HepG2 (cell line): ENCODE results near the gene MZF1. TPM values are rescaled to one million over a fixed set of nuclear protein-coding genes. Genes with fewer than 3 reads are reported as not detected.
A peak's percentile ranks its signal among the peaks of the same experiment; 100 is the strongest.

ENCODE experiments used
- ATAC-seq: fragments of 200-7000 bp; cut with Tn5 transposase; 3 replicates; pipeline ENCODE4 v1.9.1; 2020; ENCODE audit warnings: mild to moderate bottlenecking, moderate library complexity
- BruUV-seq: library from RNA; stranded (reverse); fragments of 400-500 nt; replicated peaks from 2 replicates; lab custom pipeline; 2021; lab: Mats Ljungman, UMichigan
- CTCF ChIA-PET: fragments of 300-600 bp; formaldehyde crosslinking; extraction: SDS; loops from one replicate; lab custom pipeline; 2021; ENCODE audit warnings: low total read pairs, inconsistent platforms, low intra/inter-chr PET ratio; lab: Yijun Ruan, JAX
- POLR2A ChIA-PET: fragments of 350-600 bp; sonication (Branson Sonifier 250); formaldehyde crosslinking; loops from one replicate; lab custom pipeline; 2020; ENCODE audit warnings: antibody characterized with exemption, inconsistent platforms; lab: Yijun Ruan, JAX
- DNase-seq: peaks from one replicate; pipeline ENCODE4 v3.0.0-alpha.2; 2015; ENCODE audit warnings: low spot score
- FAIRE-seq: peaks from 3 replicates; lab custom pipeline; 2011; peaks lifted over from hg19 to GRCh38; lab: Jason Lieb, UNC
- H2AFZ ChIP-seq: one replicate; pipeline ENCODE4 v1.6.1; 2011; ENCODE audit warnings: low read length, inconsistent platforms
- H3K27ac ChIP-seq: fragments of 300-600 bp; 3 replicates; pipeline ENCODE4 v1.8.0; 2011; ENCODE audit warnings: mixed run types, mild to moderate bottlenecking, mixed read lengths, low read length, inconsistent platforms; ENCODE audit not compliant: insufficient read depth; ENCODE audit errors: extremely low read length
- H3K27me3 ChIP-seq, 2 experiments: fragments of 200-600 bp in 1 of 2; 2 replicates in 1 of 2; 3 replicates in 1 of 2; pipeline versions ENCODE4 v1.6.0 to v1.8.0; 2011; ENCODE audit warnings: low read length in 2 of 2, mild to moderate bottlenecking in 2 of 2, moderate library complexity in 2 of 2, inconsistent platforms in 1 of 2; ENCODE audit not compliant: insufficient read depth in 2 of 2, control insufficient read depth in 1 of 2
- H3K36me3 ChIP-seq, 2 experiments: fragments of 200-600 bp in 1 of 2; replicated peaks in 1 of 2; 2 replicates in 1 of 2; 3 replicates in 1 of 2; pipeline versions ENCODE4 v1.5.1 to v1.8.0; 2011; ENCODE audit warnings: low read length in 2 of 2, inconsistent platforms in 1 of 2; ENCODE audit not compliant: insufficient read depth in 2 of 2, control insufficient read depth in 1 of 2
- H3K4me1 ChIP-seq: 2 replicates; pipeline ENCODE4 v1.5.1; 2012; ENCODE audit warnings: low read length, inconsistent platforms; ENCODE audit not compliant: insufficient read depth
- H3K4me2 ChIP-seq: 2 replicates; pipeline ENCODE4 v1.6.0; 2011; ENCODE audit warnings: low read depth, low read length, inconsistent platforms
- H3K4me3 ChIP-seq, 3 experiments: fragments of 200-600 bp in 1 of 3; sonication (generic), shearing (Covaris generic) in 1 of 3; replicated peaks in 1 of 3; 2 replicates each; pipeline ENCODE4 v1.5.1; 2011 to 2016; ENCODE audit warnings: low read length in 3 of 3, inconsistent platforms in 2 of 3, low read depth in 2 of 3, mild to moderate bottlenecking in 2 of 3, control low read depth in 1 of 3, mixed read lengths in 1 of 3; ENCODE audit not compliant: insufficient read depth in 1 of 3
- H3K79me2 ChIP-seq: one replicate; pipeline ENCODE4 v1.6.1; 2011; ENCODE audit warnings: low read length, inconsistent platforms; ENCODE audit not compliant: insufficient read depth
- H3K9ac ChIP-seq: 2 replicates; pipeline ENCODE4 v1.6.0; 2011; ENCODE audit warnings: mild to moderate bottlenecking, low read depth, low read length, inconsistent platforms; ENCODE audit not compliant: insufficient read depth
- H3K9me3 ChIP-seq: 2 replicates; pipeline ENCODE4 v1.5.1; 2012; ENCODE audit warnings: mild to moderate bottlenecking, low read length
- H4K20me1 ChIP-seq: 2 replicates; pipeline ENCODE4 v1.6.0; 2011; ENCODE audit warnings: inconsistent platforms, mild to moderate bottlenecking, low read length, moderate library complexity; ENCODE audit not compliant: insufficient read depth
- MAFF ChIP-seq: IDR thresholded peaks from 2 replicates; pipeline ENCODE4 v1.6.1; 2011; ENCODE audit warnings: low read depth, low read length, improper control_type of control experiment
- MAFK ChIP-seq, 2 experiments: IDR thresholded peaks in 1 of 2; conservative IDR thresholded peaks in 1 of 2; 2 replicates each; pipeline ENCODE4 v1.6.1; 2011; ENCODE audit warnings: improper control_type of control experiment in 2 of 2, low read length in 2 of 2
- ZNF274 ChIP-seq: sonication (generic); formaldehyde crosslinking; IDR thresholded peaks from 2 replicates; pipeline ENCODE4 v1.5.1; 2020; ENCODE audit warnings: mild to moderate bottlenecking, missing genetic modification reagents
- ZSCAN30 ChIP-seq: sonication (generic); formaldehyde crosslinking; IDR thresholded peaks from 2 replicates; pipeline ENCODE4 v1.5.0; 2020; ENCODE audit warnings: mild to moderate bottlenecking, missing genetic modification reagents
- WGBS: methylation state at CpG from one replicate; pipeline ENCODE4 v1.1.6; 2017; ENCODE audit warnings: low lambda C conversion rate; 5-methylcytosine and 5-hydroxymethylcytosine counted together
- in situ Hi-C: cut with HindIII; loops from 2 replicates; pipeline ENCODE4 v1.10.0; 2017; ENCODE audit warnings: low pct_unique_long_range_greater_than_20kb; ENCODE audit not compliant: extremely low pct_ligation_motif_present
- intact Hi-C: fragments of 100-400 bp; cut with micrococcal nuclease; formaldehyde crosslinking; loops from one replicate; pipeline ENCODE4 v1.10.0; 2022; ENCODE audit not compliant: unreplicated experiment
- polyA plus RNA-seq, 8 experiments: library from polyadenylated mRNA; depleted of rRNA in 3 of 8; stranded (reverse) in 7 of 8; unstranded in 1 of 8; fragments of >200 nt; fragmentation: Illumina TruSeq in 4 of 8; extraction: Trizol in 4 of 8; gene quantifications; 2 replicates each; pipeline versions ENCODE4 v1.2.1 to v1.2.3, GENCODE V29; 2011 to 2016; ENCODE audit warnings: low read depth in 4 of 8, missing spikeins in 1 of 8, mixed read lengths in 1 of 8; ENCODE audit not compliant: insufficient read depth in 1 of 8
- total RNA-seq, 5 experiments: library from RNA; depleted of rRNA; stranded (reverse); fragments of >200 nt; fragmentation: Illumina TruSeq; extraction: Trizol; gene quantifications; 2 replicates each; pipeline ENCODE4 v1.2.3, GENCODE V29; 2016; ENCODE audit warnings: low read depth in 1 of 5

The MZF1 gene
- total and polyA plus RNA-seq, 2 of the 13 experiments (the other 11 are each of a cell fraction or from before 2014, with no cell fraction given), result 3.1 to 8.1 TPM

GRCh38 chr19:58531034-58531840 is 41.9 kb downstream of the MZF1 start:
- Histone ChIP-seq H3K27me3 (no peaks in the 10 kb centered on the region; a peak in 1 of 5 replicates), H3K9ac (no peak overlapping the region), H3K9me3 (no peaks in the 10 kb centered on the region), H3K79me2 (no peaks in the 10 kb centered on the region), H2AFZ (no peak overlapping the region), H3K4me3 (no peak overlapping the region), H3K4me1 (peaks cover 15% of the 10 kb centered on the region; the same call in 1 of the 2 replicates), H3K36me3 (no peaks in the 10 kb centered on the region), H4K20me1 (no peaks in the 10 kb centered on the region), H3K27ac (no peak overlapping the region), H3K4me2 (no peak overlapping the region)
- FAIRE-seq (no peak), ATAC-seq (no peak), DNase-seq (no peak)
- in situ Hi-C loops (no loop called here), intact Hi-C loops (no loop called here)
- BruUV-seq, result no TSS peak
- WGBS, result 35% methylated on average over 10 of the region's 10 CpGs
- ChIA-PET POLR2A (interaction anchor here (1.2 to 1.9 kb wide), 2 partner anchors 12 to 17 kb away, joined by 3 to 8 read pairs; partner anchors contain the start of gene TRIM28), CTCF (no interaction called here)
- no peak for TF ChIP-seq ZSCAN30 (CRISPR knock-in tag)

GRCh38 chr19:58529405-58529804 is 43.7 kb downstream of the MZF1 start:
- in situ Hi-C loops (no loop called here), intact Hi-C loops (no loop called here)
- H3K27ac ChIP-seq, result no peak overlapping the region
- H4K20me1 ChIP-seq, result no peaks in the 10 kb centered on the region
- H3K9ac ChIP-seq, result no peak overlapping the region
- DNase-seq (no peak), FAIRE-seq (no peak), ATAC-seq (no peak)
- no peak overlapping the region for H3K4me3 ChIP-seq
- ChIA-PET CTCF (no interaction called here), POLR2A (interaction anchor here (0.8 kb wide), 1 partner anchor 14 kb away, joined by 3 read pairs; the partner anchor contains the start of gene TRIM28)
- 8% methylated on average over 2 of the region's 3 CpGs for WGBS
- H3K4me2 ChIP-seq, result no peak overlapping the region
- H3K27me3 ChIP-seq, result peaks cover 0 to 1% of the 10 kb centered on the region in 2 experiments; a peak in 1 of 5 replicates
- H2AFZ ChIP-seq, result no peak overlapping the region
- TF ChIP-seq ZNF274 (CRISPR knock-in tag) (no peak), MAFF (0 out of 2 replicates have a peak, but pooled peaks have one; percentile 25), MAFK (conservative IDR thresholded peaks at IDR 0.05 in 1 of 2, IDR thresholded peaks at IDR 0.05 in 1 of 2; ENCODE audit: low read length in 2 of 2) (peak; percentile 40 to 72; a peak in 2 of 4 replicates)
- no TSS peak for BruUV-seq
- H3K79me2 ChIP-seq, result no peaks in the 10 kb centered on the region
- H3K4me1 ChIP-seq, result peaks cover 10% of the 10 kb centered on the region; the same call in 1 of the 2 replicates
- H3K36me3 ChIP-seq, result no peaks in the 10 kb centered on the region
- H3K9me3 ChIP-seq, result no peaks in the 10 kb centered on the region
